Dendritic cell treated with granulocyte-macrophage colony-stimulating factor and Interleukin-4, amounts not matched to agents 40 ng/mL and 50 ng/mL, for 4 days (primary cell): Measurements from ENCODE around the gene TULP3.

Experiments used
- H3K27ac Mint-ChIP-seq: one replicate; pipeline ENCODE4 v1.8.0; 2022; ENCODE audit warnings: mild to moderate bottlenecking, mixed read lengths
- H3K27me3 Mint-ChIP-seq: one replicate; pipeline ENCODE4 v1.8.0; 2022; ENCODE audit warnings: mild to moderate bottlenecking, mixed read lengths
- H3K36me3 Mint-ChIP-seq: one replicate; pipeline ENCODE4 v1.8.0; 2022; ENCODE audit warnings: low read depth, mixed read lengths
- H3K4me1 Mint-ChIP-seq: one replicate; pipeline ENCODE4 v1.8.0; 2022; ENCODE audit warnings: low read depth, mixed read lengths
- H3K4me3 Mint-ChIP-seq: one replicate; pipeline ENCODE4 v1.8.0; 2022; ENCODE audit warnings: mild to moderate bottlenecking, moderate library complexity, mixed read lengths
- H3K9me3 Mint-ChIP-seq: one replicate; pipeline ENCODE4 v1.8.0; 2022; ENCODE audit warnings: mixed read lengths
- intact Hi-C: fragments of 100-400 bp; cut with micrococcal nuclease; formaldehyde crosslinking; loops from one replicate; pipeline ENCODE4 v1.15.0; 2022

Gene TULP3

DNA sequence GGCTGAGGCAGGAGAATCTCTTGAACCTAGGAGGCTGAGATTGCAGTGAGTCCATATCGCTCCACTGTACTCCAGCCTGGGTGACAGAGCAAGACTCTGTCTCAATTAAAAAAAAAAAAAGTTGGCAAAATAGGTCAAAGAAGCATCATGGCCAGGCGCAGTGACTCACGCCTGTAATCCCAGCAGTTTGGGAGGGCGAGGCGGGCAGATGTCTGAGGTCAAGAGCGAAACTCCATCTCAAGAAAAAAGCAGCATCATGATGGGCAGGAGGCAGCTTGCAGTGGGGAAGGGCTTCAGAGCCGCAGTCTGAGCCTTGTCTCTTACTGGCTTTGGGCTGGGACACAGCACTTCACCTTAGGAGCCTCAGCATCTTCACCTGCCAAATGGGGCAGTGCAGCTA lies 89.9 kb downstream of the TULP3 start:
- intact Hi-C loops = no loop called here
- Mint-ChIP-seq H3K27ac (no peak overlapping the region), H3K9me3 (no peaks in the 10 kb centered on the region), H3K36me3 (no peaks in the 10 kb centered on the region), H3K27me3 (peaks cover 4% of the 10 kb centered on the region), H3K4me3 (no peak overlapping the region), H3K4me1 (no peaks in the 10 kb centered on the region)

- Mint-ChIP-seq H3K4me1 (no peaks in the 10 kb centered on the region), H3K27me3 (peaks cover 4% of the 10 kb centered on the region), H3K27ac (no peak overlapping the region), H3K9me3 (no peaks in the 10 kb centered on the region), H3K4me3 (no peak overlapping the region), H3K36me3 (no peaks in the 10 kb centered on the region)
- intact Hi-C loops = no loop called here
Measured at GRCh38 chr12:2982361-2982760, 91.7 kb downstream of the TULP3 start.

DNA sequence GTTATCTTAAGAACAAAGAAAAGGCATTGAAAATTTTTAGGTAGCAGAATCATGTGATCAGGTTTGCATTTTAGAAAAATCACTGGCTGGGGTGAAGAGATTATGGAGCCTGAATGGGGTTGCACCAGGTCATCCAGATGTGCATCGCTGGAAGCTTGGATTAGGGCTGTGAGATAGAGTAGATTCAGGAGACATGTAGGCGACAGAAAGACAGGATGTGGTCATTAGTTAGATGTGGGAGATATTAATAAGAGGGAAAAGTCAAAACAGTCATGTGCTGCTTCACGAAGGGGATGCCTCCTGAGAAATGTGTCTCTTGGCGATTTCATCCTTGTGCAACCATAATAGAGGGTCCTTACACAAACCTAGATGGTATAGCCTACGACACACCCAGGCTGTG lies 93.6 kb downstream of the TULP3 start:
- intact Hi-C loops = no loop called here
- Mint-ChIP-seq H3K4me3 (no peak overlapping the region), H3K36me3 (no peaks in the 10 kb centered on the region), H3K27ac (no peak overlapping the region), H3K9me3 (no peaks in the 10 kb centered on the region), H3K4me1 (no peaks in the 10 kb centered on the region), H3K27me3 (peaks cover 4% of the 10 kb centered on the region)

GRCh38 chr12:2984698-2985097 lies 94.0 kb downstream of the TULP3 start:
- intact Hi-C loops = no loop called here
- H3K9me3 Mint-ChIP-seq = peaks cover 4% of the 10 kb centered on the region

GRCh38 chr12:2986876-2987275 lies 96.2 kb downstream of the TULP3 start:
- intact Hi-C loops = no loop called here
- Mint-ChIP-seq H3K27ac (no peak overlapping the region), H3K4me3 (no peak overlapping the region), H3K9me3 (peaks cover 10% of the 10 kb centered on the region), H3K36me3 (no peaks in the 10 kb centered on the region), H3K4me1 (no peaks in the 10 kb centered on the region), H3K27me3 (peaks cover 4% of the 10 kb centered on the region)

More at GRCh38 chr12:2984698-2985097, 94.0 kb downstream of the TULP3 start:
- Mint-ChIP-seq H3K4me3 (no peak overlapping the region), H3K27ac (no peak overlapping the region), H3K4me1 (no peaks in the 10 kb centered on the region), H3K36me3 (no peaks in the 10 kb centered on the region), H3K27me3 (peaks cover 4% of the 10 kb centered on the region)

GRCh38 chr12:2988494-2988893 lies 97.8 kb downstream of the TULP3 start:
- intact Hi-C loops = no loop called here
- H3K4me1 Mint-ChIP-seq = no peaks in the 10 kb centered on the region
- H3K27me3 Mint-ChIP-seq = peaks cover 5% of the 10 kb centered on the region
- peaks cover 10% of the 10 kb centered on the region for H3K9me3 Mint-ChIP-seq
- H3K36me3 Mint-ChIP-seq = no peaks in the 10 kb centered on the region
- H3K4me3 Mint-ChIP-seq = no peak overlapping the region
- H3K27ac Mint-ChIP-seq = no peak overlapping the region
